HG02678 (cell line): ENCODE data around the gene WRAP73.

Experiments
- ATAC-seq: cut with Tn5 transposase; IDR thresholded peaks from one replicate; pipeline ENCODE4 v1.9.1; 2021; ENCODE audit warnings: mild to moderate bottlenecking, moderate library complexity; ENCODE audit not compliant: unreplicated experiment

Gene WRAP73

DNA sequence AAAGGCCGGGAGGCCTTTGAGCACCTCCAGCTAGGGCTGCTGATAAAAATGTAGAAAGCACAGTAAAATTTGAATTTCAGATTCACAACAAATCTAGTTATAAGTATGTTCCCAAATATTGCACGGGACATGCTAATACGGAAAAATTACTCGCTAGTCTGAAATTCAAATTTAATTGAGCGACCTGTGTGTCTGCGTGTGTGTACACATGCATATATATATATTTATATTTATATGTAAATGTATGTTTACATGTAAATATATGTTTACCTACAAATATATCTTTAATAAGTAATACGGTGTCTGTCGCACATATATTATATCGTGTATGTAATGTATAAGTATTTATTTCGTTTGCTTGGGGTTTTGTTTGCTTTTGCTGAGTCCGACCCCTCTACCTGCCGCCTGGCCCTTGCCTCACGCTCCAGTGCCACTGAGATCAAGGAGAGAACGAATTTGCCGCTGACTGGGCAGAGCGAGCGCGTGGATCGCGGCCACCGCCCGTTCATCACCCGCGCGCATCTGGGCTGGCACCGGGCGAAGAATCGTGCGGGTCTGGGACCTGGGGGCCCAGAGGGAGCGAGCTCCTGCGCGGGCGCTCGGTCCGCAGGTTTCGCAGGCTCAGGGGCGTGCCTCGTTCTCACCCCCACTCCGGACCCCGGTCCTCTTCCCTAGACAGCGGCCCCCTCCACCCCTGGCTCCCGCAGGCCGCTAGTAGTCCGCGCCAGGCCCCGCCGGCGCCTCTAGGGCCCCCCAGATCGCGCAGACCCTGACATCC is 534 bp upstream of the WRAP73 start:
- ATAC-seq, result no peak

DNA sequence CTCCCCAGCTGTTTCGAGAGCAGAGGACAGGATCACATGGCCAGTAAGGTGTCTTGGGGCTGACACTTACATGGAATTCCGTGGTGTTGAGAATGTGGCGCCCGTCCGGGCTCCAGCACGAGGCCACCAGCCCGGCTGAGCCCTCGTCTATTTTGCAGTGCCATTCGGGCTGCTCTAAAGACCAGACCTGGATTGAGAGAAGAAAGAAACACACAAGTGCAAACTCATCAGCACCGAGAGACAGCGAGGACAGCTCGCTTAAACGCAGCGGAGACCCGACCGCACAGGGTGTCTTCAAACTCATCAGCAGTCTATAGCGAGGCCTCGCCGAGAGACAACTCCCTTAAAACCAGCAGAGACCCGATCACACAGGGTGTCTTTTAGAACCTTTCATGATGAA is 3.3 kb downstream of the WRAP73 start:
- ATAC-seq, result no peak

DNA sequence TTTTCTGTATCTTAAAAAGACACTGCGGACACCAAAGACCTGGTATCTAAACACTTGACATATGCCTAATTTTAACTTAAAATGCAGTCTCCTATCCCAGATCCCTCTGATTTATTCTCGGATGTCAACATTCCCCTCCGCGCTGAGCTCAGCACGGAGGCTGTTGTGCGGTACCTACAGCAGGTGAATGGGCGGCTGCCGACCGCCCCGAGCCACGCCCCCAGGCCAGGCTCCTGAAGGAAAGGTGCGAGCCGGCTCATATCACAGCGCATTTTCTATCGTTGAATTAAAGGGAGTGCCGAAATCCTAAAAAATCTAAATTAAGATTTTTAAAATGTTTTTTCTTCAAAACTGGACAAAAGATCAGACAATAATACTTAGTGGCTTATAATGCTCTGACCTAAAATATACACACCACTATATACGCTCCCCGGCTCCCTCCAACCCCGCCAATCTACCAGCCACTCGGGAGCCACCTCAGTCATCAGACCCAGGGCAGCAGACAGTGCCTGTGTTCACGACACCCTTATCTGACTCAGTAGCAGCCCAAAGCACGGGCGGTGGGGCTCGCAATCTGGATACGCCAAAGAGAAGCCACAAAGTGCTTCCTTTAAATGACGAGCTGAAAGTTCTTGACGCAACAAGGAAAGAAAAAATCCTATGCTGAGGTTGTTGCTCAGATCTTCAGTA is 4.1 kb downstream of the WRAP73 start:
- no peak for ATAC-seq

DNA sequence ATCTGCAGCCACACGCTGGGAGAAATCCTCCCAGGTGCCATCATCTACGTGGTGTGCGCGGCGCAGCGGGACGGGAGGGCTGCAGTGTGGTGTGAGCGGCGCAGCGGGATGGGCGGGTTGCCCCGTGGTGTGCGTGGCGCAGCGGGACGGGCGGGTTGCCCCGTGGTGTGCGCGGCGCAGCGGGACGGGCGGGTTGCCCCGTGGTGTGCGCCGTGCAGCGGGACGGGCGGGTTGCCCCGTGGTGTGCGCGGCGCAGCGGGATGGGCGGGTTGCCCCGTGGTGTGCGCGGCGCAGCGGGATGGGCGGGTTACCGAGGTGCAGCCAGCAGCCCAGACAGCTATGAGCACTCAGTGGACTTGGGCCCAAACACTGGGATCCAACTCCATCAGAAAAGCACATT is 4.7 kb downstream of the WRAP73 start:
- no peak for ATAC-seq

DNA sequence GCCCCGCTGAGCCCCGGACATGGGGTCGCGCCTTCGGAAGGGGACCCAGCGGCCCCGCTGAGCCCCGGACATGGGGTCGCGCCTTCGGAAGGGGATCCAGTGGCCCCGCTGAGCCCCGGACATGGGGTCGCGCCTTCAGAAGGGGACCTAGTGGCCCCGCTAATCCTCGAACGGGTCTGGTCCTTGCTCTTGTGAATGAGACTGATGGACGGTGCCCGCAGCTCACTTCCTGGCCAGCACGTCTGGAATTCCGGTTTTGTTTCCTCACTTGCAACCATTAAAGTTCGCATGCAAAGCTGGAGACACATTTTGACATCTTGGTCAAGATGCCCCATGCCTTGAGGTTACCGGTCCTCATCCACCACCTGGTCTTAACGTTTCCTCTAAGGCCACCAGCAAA is 5.6 kb downstream of the WRAP73 start:
- no peak for ATAC-seq

DNA sequence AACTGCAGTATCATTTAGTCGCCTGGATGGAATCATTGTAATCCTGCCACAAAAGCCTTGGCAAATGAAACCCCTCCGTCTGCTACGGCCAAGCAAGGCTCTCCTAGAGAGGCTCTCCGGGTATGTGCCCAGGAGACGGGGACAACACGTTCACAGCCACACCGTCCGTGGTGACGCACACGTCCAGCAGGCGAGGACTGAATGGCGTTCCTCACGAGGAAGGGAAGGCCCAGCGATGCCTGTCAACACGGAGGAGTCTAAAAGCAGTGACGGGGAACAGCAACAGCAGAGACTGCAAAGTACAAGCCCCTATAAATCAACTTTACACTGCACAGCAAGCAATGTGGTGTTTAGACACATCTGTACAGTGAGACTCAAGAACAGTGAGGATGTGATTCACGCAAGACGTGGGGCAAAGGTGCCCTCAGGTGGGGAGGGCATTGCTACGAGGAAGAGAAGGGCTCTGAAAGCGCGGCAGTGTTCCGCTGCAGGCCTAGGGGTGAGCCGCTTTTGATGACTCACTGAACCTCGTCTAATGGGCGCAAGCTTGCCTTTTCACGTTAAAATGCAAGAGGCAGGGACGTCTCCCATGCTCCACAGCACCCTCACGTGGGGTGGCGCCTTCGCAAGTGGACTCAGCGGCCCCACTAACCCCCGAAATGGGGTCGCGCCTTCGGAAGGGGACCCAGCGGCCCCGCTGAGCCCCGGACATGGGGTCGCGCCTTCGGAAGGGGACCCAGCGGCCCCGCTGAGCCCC is 6.8 kb downstream of the WRAP73 start:
- no peak for ATAC-seq

DNA sequence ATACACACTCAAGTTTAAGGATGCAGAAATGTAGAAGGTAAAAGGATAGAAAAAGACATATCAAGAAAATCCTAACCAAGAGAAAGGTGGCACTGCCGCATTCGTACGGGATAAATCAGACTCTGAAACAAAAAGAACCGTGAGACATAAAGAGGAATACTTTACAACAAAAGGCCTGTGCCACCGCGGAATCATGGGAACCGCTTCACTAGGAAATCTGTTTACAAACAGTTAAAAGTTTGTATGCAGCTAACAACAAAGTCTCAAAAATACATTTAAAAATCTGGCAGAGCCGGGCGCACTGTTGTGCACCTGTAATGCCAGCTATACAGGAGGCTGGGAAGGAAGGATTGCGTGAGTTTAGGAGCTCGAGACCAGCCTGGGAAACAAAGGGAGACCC is 8.1 kb downstream of the WRAP73 start:
- ATAC-seq, result no peak

DNA sequence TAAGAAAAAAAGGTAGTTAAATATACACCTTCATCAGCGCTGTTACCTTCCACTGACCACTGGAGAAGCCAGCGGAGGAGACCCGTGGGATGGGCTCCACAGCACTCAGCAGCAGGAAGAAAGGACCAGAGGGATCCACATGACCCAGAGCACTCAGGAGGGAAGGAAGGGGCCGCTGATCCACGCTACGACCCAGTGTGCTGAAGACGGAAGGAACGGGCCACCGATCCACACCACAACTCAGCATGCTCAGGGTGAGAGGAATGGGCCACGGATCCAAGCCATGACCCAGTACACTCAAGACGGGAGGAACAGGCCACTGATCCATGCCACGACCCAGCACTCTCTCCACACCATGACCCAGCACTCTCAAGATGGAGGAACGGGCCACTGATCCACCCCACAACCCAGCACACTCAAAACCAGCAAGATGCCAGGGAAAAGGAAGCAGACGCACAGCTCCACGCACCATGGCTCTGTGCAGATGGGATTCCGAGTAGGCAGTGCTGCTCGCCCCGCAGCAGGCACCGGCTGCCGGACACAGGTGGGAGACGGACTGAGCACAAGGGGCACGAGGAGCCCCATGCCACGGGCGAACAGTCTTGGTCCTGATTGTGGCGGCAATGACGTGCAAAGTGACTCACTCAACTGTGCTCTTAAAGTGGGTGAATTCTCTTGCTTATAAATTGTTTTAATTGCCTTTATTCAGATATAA is 8.7 kb downstream of the WRAP73 start:
- no peak for ATAC-seq

DNA sequence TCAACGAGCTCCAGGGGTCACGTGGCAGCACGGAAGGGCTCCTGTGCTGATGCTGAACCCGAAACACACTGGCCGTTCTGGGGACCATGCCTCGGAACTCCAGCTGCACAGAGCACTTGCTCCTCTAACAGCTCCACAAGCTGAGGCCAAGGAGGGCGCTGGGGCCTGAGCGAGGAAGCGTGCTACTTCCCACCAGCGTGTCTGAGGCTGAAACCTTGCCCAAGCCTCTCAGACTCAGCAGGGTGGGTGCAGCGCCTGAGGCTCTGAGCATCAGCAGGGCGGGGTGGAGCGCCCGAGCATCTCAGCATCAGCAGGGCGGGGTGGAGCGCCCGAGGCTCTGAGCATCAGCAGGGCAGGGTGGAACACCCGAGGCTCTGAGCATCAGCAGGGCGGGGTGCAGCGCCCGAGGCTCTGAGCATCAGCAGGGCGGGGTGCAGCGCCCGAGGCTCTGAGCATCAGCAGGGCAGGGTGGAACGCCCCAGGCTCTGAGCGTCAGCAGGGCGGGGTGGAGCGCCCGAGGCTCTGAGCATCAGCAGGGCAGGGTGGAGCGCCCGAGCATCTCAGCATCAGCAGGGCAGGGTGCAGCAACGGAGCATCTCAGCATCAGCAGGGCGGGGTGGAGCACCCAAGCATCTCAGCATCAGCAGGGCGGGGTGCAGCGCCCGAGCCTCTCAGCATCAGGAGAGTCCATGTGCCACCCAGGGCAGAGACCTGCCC is 9.6 kb downstream of the WRAP73 start:
- ATAC-seq, result no peak

DNA sequence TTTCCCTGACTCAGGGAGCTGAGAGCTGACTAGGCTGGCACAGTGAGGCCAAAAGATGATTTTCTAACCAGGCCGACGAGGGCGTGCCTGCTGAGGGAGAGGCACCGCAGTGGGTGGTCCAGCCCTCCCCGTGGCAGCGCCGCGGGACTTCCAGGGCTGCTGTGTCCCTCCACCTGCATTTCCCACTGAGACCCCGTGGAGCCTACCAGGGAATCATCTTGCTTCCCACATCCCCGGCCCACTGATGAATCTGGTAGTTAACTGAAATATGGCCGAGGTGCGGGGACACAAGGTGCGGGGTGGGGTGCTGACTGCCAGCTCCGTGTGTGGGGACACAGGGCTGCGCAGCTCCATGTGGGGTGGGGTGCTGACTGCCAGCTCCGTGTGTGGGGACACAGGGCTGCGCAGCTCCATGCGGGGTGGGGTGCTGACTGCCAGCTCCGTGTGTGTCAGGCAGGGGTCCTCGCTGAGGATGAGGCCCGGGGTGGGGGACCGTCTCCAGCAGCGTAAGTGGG is 10.4 kb downstream of the WRAP73 start:
- no peak for ATAC-seq

DNA sequence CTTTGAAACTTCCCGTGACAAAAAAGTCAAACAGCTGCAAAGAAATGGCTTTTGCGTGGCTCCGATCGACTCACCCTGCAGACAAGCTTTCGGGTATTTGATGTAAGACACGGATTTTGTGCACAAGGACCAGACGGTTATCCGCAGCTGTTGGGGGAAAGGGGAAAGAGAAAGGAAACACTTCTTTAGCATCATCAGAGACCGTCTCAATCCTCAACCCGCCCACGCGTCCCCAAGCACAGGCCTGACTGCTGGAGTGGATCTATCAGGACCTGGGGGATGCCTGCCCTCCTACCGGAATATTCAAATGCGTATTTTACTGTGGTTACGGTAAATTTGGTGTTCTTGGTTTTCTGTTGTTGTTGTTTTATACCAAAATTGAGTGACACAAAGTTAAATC is 11.2 kb downstream of the WRAP73 start:
- no peak for ATAC-seq

DNA sequence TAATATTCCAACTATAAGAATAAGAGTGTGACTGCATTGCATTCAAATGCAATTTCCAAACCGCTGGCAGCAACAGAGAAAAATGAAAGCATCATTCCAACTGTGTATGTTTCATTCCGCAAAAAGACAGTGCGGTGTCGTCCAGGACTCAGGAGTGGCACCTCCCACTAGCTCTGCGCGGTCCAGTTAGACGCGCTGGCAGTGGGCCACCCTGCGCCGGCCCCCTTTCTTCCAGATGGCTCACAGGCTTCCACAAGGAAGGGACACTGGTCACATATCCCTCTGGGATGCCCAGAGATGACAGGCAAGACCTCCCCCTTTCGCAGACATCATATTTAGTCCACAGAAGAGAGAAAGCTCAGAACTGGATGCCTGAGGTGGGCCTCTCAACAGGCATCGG is 11.9 kb downstream of the WRAP73 start:
- no peak for ATAC-seq

DNA sequence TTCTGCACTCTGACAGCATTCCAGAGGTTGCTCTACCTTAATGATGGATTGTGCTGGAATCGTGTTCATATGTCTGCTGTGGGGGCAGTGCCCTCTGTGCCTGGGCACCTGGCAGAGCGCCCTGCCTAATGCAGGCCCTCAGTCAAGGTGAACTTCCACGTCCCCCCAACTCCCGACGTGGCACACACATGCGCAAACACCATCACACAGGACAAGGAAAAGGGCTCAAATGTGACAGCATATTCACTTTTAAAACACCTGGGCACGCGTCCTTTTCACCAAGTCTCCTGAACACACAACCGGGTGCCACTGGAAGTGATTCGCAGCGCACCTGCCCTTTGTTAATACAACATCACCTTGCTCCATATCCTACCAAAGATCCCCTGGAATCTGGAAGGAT is 13.4 kb downstream of the WRAP73 start:
- no peak for ATAC-seq

DNA sequence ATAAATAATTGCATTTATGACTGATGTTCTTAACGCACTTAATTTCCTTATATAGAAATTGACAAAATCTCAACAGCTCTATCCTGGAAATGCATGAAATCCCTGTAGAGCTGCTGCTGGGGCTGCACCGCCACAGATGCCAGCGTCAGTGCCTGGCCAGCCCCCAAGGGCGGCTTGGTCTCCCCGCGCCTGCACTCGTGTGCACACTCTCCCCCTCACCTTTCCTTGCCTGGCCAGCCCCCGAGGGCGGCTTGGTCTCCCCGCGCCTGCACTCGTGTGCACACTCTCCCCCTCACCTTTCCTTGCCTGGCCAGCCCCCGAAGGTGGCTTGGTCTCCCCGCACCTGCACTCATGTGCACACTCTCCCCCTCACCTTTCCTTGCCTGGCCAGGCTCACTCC is 13.8 kb downstream of the WRAP73 start:
- no peak for ATAC-seq

DNA sequence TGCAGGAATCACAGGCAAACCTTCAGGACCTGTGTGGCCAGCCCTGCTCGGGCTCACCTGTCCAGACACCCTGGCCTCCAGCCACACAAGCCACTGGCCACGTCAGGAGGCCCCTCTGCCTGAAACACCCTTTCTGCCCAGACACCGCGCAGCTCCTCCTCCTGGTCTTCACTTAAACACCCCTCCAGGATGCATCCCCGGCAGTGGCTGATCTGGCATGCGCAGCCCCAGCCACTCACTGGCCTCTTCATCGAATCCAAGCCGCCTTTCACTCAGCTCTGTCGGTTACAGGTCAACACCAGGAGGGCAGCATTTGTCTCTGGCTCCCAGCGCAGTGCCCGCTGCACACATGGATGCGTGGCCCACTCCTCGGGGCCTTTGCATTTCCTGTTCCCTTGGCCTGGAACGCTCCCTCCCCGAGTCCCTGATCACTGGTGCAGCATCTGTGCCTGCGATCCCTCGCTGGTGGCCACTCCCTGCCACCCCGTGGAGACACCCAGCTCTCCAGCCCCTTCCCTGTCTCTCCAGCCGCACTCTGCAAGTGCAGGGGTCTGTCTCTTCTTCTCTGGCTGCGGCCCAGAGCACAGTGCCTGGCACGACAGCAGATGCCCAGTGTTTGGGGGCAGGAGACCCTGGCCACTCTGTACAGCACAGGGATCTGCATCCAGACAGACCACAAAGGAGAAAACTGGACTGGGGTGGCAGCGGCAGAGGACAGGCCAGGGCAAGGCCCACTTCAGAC is 15.7 kb downstream of the WRAP73 start:
- ATAC-seq, result no peak

DNA sequence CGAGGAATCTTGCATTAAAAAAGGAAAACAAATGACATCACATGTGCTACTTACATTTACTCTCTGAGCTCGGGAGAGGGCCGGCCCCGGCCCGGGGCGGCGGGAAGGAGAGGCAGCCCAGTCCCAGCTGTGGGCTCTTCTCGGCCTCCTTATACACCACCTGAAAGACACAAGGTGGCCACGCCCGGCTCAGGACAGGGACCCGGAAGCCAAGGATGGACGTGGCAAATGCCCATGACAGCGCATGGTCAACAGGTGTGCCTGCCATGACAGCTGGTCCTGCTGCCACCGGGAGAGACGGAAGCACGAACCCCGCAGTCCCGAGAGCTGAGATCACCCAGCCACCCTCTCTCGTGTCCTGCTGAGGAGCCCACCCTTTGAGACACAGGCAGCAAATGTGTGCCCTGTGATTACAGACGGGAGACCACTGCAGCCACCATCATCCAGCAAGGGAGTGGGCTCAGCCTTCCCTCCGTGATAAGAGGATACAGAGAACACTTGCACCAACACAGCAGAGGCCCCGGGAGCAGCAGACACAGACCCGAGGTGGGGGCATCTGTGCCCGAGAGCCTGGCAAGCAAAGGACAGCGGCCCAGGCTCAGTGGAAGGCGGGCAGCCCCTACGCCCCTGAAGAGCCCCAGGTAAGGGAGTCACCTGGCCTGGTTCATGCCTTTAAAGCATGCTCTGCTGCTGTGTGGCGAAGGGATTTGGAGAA is 16.4 kb downstream of the WRAP73 start:
- no peak for ATAC-seq

DNA sequence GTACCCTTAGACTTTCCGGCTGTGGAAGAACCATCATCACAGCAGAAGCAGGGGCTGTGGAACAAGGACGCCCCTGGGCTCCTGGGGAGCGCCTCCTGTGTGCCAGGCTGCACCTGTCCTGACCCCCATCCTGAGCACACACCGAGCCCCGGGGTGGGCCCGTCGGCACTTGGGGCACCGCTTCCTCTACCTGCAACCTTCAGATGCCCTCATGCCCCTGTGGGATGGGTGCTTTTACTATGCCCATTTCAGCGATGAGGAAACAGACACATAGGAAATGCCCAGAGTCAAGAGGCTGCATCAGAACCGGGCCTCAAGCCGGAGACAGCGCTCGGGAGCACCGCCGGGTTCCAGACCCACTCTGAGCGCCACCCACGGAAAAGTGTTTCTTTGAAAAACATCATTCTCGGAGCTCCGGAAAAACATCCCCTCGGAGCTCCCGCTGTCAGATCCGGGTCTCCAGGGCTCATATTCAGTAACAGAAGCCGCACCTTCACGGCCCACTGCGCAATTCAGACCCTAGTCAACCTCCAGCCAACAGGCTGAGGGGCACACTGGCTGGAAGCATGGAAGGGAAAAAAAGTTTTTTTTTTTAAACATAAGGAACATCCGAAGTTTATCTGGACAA is 17.1 kb downstream of the WRAP73 start:
- ATAC-seq, result no peak

DNA sequence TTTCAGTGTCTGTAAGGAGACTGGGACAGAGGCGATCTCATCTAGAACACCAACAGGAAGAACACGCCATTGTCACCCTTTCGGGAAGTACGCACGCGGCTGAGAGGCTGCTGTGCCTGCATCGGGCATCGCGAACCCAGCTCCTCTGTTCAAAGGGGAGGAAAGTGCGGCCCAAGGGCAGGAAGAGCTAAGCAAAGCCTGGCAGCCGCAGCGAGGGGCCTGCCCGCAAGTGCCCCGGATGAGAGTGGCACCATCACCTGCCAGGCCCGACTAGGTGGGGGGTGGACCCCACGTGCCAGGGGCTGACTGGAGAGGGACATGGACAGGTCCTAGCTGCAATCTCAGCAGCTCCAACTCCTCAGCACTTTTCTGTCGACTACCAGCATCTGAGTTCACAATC is 17.6 kb downstream of the WRAP73 start:
- no peak for ATAC-seq
